Activated T-helper 1 cell treated with anti-CD3 and anti-CD28 coated beads, Interleukin-2, amount 50 U/mL, for 16 hours (primary cell): ENCODE results near the gene SSPN.

Experiments
- DNase-seq, 2 donors: peaks; one replicate each; pipeline ENCODE4 v3.0.0-alpha.2; 2020; ENCODE audit warnings: low read depth in 1 of 2, low spot score in 1 of 2

The SSPN gene

GRCh38 chr12:26264215-26264838, 69.0 kb downstream of the SSPN start:
- no peak for DNase-seq

GRCh38 chr12:26265606-26266005, 70.2 kb downstream of the SSPN start:
- DNase-seq: no peak

GRCh38 chr12:26266881-26267280, 71.5 kb downstream of the SSPN start:
- DNase-seq: no peak

- no peak for DNase-seq
Measured at GRCh38 chr12:26268841-26269561, 73.6 kb downstream of the SSPN start.

- no peak for DNase-seq
Measured at GRCh38 chr12:26269562-26270284, 74.3 kb downstream of the SSPN start.

- no peak for DNase-seq
Measured at GRCh38 chr12:26271024-26271423, 75.7 kb downstream of the SSPN start.

- DNase-seq: no peak
Measured at GRCh38 chr12:26271889-26272492, 76.6 kb downstream of the SSPN start.

- DNase-seq: no peak
Measured at GRCh38 chr12:26272851-26273250, 77.5 kb downstream of the SSPN start.

GRCh38 chr12:26273811-26274210, 78.4 kb downstream of the SSPN start:
- no peak for DNase-seq

- no peak for DNase-seq
Measured at GRCh38 chr12:26274441-26275312, 79.3 kb downstream of the SSPN start.

GRCh38 chr12:26275313-26276131, 80.1 kb downstream of the SSPN start:
- DNase-seq: no peak

- no peak for DNase-seq
Measured at GRCh38 chr12:26276709-26277108, 81.3 kb downstream of the SSPN start.

GRCh38 chr12:26277506-26278246, 82.3 kb downstream of the SSPN start:
- DNase-seq: no peak

- DNase-seq: no peak
Measured at GRCh38 chr12:26278266-26278665, 82.9 kb downstream of the SSPN start.

- DNase-seq: no peak
Measured at GRCh38 chr12:26278666-26279065, 83.3 kb downstream of the SSPN start.

GRCh38 chr12:26279091-26279490, 83.7 kb downstream of the SSPN start:
- DNase-seq: no peak

GRCh38 chr12:26279908-26280307, 84.5 kb downstream of the SSPN start:
- no peak for DNase-seq

- DNase-seq: no peak
Measured at GRCh38 chr12:26280869-26281268, 85.5 kb downstream of the SSPN start.

- no peak for DNase-seq
Measured at GRCh38 chr12:26281320-26281719, 85.9 kb downstream of the SSPN start.
